ENCODE results near the gene GADD45A.

The GADD45A gene

GRCh38 chr1:67672260-67672803, 12.7 kb upstream of the GADD45A start:
- no peak overlapping the region for H3K4me3 ChIP-seq (ENCODE audit: low read length)
- H3K9ac ChIP-seq (ENCODE audit: low read length) = no peak overlapping the region
- no peaks in the 10 kb centered on the region for H3K36me3 ChIP-seq (ENCODE audit: control insufficient read depth, low read depth, low read length)
- H3K27ac ChIP-seq (ENCODE audit: low read length) = no peak overlapping the region
- H3K4me1 ChIP-seq (ENCODE audit: control insufficient read depth, low read depth, low read length) = no peaks in the 10 kb centered on the region
- H3K27me3 ChIP-seq (ENCODE audit: control insufficient read depth, insufficient read depth, low read length) = no peaks in the 10 kb centered on the region
- no peaks in the 10 kb centered on the region for H3K9me3 ChIP-seq (ENCODE audit: control insufficient read depth, low read depth, low read length)

DNA sequence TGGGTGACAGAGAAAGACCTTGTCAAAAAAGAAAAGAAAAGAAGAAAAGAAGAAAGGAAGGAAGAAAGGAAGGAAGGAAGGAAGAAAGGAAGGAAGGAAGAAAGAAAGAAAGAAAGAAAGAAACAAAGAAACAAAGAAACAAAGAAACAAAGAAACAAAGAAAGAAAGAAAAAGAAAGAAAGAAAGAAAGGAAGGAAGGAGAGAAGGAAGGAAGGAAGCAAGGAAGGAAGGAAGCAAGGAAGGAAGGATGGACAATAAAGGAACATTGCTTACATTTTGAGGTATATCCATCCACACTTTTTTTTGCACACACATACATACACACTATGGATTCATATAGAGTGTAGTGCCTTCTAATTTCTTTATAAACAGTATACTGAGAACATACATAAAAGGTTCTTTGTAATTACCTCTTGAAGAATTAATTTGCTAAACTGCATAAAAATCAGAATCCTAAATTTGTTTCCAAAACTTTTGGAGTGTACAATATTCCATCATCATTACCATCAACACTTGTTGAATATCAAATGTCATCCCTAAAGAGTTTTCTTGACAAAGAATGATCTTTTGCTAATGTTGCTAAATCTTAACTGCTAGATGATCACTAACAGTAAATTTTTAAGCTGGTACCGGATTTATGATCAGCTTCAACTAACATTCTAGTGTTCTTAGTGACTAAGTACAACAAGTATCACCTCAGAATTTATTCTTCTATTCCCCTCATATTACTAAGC, 11.4 kb upstream of the GADD45A start:
- Histone ChIP-seq H3K4me1 (ENCODE audit: control insufficient read depth, low read depth, low read length) (no peaks in the 10 kb centered on the region), H3K4me3 (ENCODE audit: low read length) (no peak overlapping the region), H3K9ac (ENCODE audit: low read length) (no peak overlapping the region), H3K27me3 (ENCODE audit: control insufficient read depth, insufficient read depth, low read length) (no peaks in the 10 kb centered on the region), H3K27ac (ENCODE audit: low read length) (no peak overlapping the region), H3K36me3 (ENCODE audit: control insufficient read depth, low read depth, low read length) (no peaks in the 10 kb centered on the region), H3K9me3 (ENCODE audit: control insufficient read depth, low read depth, low read length) (no peaks in the 10 kb centered on the region)

- Histone ChIP-seq H3K27me3 (ENCODE audit: control insufficient read depth, insufficient read depth, low read length) (no peaks in the 10 kb centered on the region), H3K9ac (ENCODE audit: low read length) (no peak overlapping the region), H3K4me1 (ENCODE audit: control insufficient read depth, low read depth, low read length) (no peaks in the 10 kb centered on the region), H3K27ac (ENCODE audit: low read length) (no peak overlapping the region), H3K9me3 (ENCODE audit: control insufficient read depth, low read depth, low read length) (no peaks in the 10 kb centered on the region), H3K36me3 (ENCODE audit: control insufficient read depth, low read depth, low read length) (no peaks in the 10 kb centered on the region), H3K4me3 (ENCODE audit: low read length) (no peak overlapping the region)
These were observed 10.6 kb upstream of the GADD45A start for GRCh38 chr1:67674260-67675011.

DNA sequence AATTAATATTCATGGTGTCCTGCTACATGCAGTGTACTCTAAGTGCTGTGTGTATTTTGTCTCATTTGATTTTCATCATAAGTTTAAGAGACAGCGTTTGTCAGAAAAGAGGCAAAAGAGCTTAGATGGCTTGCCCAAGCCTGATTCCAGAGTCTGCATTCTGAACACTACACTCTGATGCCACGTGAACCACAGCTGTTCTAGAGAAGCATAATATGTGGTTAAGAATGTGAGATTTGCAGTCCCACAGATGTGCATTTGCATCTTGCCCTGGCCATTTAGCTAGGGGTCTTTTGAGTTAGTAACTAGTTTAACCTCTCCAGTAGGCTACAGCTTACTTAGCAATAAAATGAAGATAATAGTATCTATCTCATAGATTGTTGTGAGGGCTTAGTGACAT, 9.2 kb upstream of the GADD45A start:
- Histone ChIP-seq H3K27ac (ENCODE audit: low read length) (no peak overlapping the region), H3K27me3 (ENCODE audit: control insufficient read depth, insufficient read depth, low read length) (no peaks in the 10 kb centered on the region), H3K9ac (ENCODE audit: low read length) (no peak overlapping the region), H3K4me1 (ENCODE audit: control insufficient read depth, low read depth, low read length) (no peaks in the 10 kb centered on the region), H3K36me3 (ENCODE audit: control insufficient read depth, low read depth, low read length) (no peaks in the 10 kb centered on the region), H3K9me3 (ENCODE audit: control insufficient read depth, low read depth, low read length) (no peaks in the 10 kb centered on the region), H3K4me3 (ENCODE audit: low read length) (no peak overlapping the region)

DNA sequence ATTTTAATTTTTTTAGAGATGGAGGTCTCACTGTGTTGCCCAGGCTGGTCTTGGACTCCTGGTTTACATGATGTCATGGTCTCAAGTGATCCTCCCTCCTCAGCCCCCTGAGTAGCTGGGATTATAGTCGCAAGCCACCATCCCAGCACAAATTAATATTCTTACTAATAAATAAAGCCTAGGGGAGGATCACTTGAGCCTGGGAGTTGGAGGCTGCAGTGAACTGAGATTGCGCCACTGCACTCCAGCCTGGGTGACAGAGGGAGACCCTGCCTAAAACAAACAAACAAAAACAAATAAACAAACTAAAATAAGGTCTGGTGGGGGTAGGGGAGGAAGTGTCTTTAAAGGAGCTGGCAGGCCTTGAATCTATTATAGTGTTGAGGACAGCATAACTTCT, 8.7 kb upstream of the GADD45A start:
- H3K27ac ChIP-seq (ENCODE audit: low read length) = no peak overlapping the region
- no peak overlapping the region for H3K9ac ChIP-seq (ENCODE audit: low read length)
- H3K36me3 ChIP-seq (ENCODE audit: control insufficient read depth, low read depth, low read length) = no peaks in the 10 kb centered on the region
- H3K4me1 ChIP-seq (ENCODE audit: control insufficient read depth, low read depth, low read length) = no peaks in the 10 kb centered on the region
- no peak overlapping the region for H3K4me3 ChIP-seq (ENCODE audit: low read length)
- no peaks in the 10 kb centered on the region for H3K9me3 ChIP-seq (ENCODE audit: control insufficient read depth, low read depth, low read length)
- H3K27me3 ChIP-seq (ENCODE audit: control insufficient read depth, insufficient read depth, low read length) = no peaks in the 10 kb centered on the region

DNA sequence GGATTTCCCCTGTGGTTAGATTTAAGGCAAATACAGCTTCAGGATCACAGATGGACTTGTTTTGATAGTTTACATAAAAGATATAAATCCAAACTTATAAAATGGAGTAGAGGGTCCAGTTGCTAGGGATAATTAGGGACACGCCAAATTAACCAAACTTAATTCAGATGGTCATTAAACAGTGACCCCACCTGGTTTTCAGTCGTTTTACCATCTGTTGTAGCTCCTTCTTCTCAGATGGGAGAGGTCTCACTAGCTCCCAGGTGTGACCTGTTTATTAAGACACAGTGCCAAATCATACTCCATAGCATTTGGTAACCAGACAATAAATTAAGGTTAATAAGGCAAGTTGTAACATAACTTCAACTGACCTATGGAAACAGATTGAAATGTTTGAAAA, 8.1 kb upstream of the GADD45A start:
- Histone ChIP-seq H3K9ac (ENCODE audit: low read length) (no peak overlapping the region), H3K4me3 (ENCODE audit: low read length) (no peak overlapping the region), H3K9me3 (ENCODE audit: control insufficient read depth, low read depth, low read length) (no peaks in the 10 kb centered on the region), H3K27ac (ENCODE audit: low read length) (no peak overlapping the region), H3K4me1 (ENCODE audit: control insufficient read depth, low read depth, low read length) (no peaks in the 10 kb centered on the region), H3K27me3 (ENCODE audit: control insufficient read depth, insufficient read depth, low read length) (no peaks in the 10 kb centered on the region), H3K36me3 (ENCODE audit: control insufficient read depth, low read depth, low read length) (no peaks in the 10 kb centered on the region)

DNA sequence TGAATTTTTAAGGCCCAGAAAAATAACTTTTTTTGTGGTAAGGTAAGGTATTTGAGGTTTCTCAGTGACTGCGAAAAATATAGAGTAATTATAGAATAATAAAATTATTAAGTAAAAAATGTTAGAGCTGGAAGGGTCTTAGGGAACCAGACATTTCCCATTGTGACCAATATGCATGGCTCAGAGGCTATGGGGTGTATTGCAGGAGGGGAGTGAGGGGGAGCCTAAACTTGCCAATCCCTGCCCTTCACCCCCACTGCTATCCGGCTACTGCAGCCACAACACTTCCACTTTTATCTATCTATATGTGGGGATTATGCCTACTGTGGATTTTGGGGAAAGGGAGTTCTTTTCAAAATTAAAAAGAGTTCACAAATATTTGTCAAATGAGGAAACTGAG, 7.6 kb upstream of the GADD45A start:
- no peaks in the 10 kb centered on the region for H3K9me3 ChIP-seq (ENCODE audit: control insufficient read depth, low read depth, low read length)
- no peak overlapping the region for H3K4me3 ChIP-seq (ENCODE audit: low read length)
- no peaks in the 10 kb centered on the region for H3K4me1 ChIP-seq (ENCODE audit: control insufficient read depth, low read depth, low read length)
- no peak overlapping the region for H3K9ac ChIP-seq (ENCODE audit: low read length)
- no peaks in the 10 kb centered on the region for H3K27me3 ChIP-seq (ENCODE audit: control insufficient read depth, insufficient read depth, low read length)
- H3K27ac ChIP-seq (ENCODE audit: low read length) = no peak overlapping the region
- no peaks in the 10 kb centered on the region for H3K36me3 ChIP-seq (ENCODE audit: control insufficient read depth, low read depth, low read length)

DNA sequence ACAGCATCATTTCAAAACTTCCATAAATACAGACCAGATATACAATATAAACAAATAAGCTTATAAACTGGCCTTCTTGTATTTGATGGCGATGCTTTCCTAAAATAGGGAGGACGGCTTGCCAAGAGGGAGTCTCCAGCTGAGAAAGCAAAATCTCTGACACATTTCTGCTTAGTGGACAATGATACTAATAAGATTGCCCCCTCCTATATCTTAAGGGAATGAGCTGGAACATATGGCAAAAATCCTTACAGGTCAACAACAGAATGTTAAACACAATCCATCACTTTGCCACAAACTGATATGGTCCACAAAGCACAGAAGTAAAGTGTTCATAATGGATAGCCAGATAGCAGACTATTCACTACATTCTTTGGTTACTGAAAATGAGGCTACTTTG, 7.1 kb upstream of the GADD45A start:
- no peak overlapping the region for H3K9ac ChIP-seq (ENCODE audit: low read length)
- H3K4me1 ChIP-seq (ENCODE audit: control insufficient read depth, low read depth, low read length) = no peaks in the 10 kb centered on the region
- no peak overlapping the region for H3K27ac ChIP-seq (ENCODE audit: low read length)
- H3K9me3 ChIP-seq (ENCODE audit: control insufficient read depth, low read depth, low read length) = no peaks in the 10 kb centered on the region
- no peaks in the 10 kb centered on the region for H3K27me3 ChIP-seq (ENCODE audit: control insufficient read depth, insufficient read depth, low read length)
- no peak overlapping the region for H3K4me3 ChIP-seq (ENCODE audit: low read length)
- no peaks in the 10 kb centered on the region for H3K36me3 ChIP-seq (ENCODE audit: control insufficient read depth, low read depth, low read length)

- Histone ChIP-seq H3K9me3 (ENCODE audit: control insufficient read depth, low read depth, low read length) (no peaks in the 10 kb centered on the region), H3K4me3 (ENCODE audit: low read length) (no peak overlapping the region), H3K27me3 (ENCODE audit: control insufficient read depth, insufficient read depth, low read length) (no peaks in the 10 kb centered on the region), H3K9ac (ENCODE audit: low read length) (no peak overlapping the region), H3K27ac (ENCODE audit: low read length) (no peak overlapping the region), H3K4me1 (ENCODE audit: control insufficient read depth, low read depth, low read length) (peaks cover 7% of the 10 kb centered on the region), H3K36me3 (ENCODE audit: control insufficient read depth, low read depth, low read length) (no peaks in the 10 kb centered on the region)
These were observed 5.3 kb upstream of the GADD45A start for GRCh38 chr1:67679691-67680090.

GRCh38 chr1:67680486-67680885, 4.5 kb upstream of the GADD45A start:
- Histone ChIP-seq H3K9me3 (ENCODE audit: control insufficient read depth, low read depth, low read length) (no peaks in the 10 kb centered on the region), H3K4me1 (ENCODE audit: control insufficient read depth, low read depth, low read length) (peaks cover 7% of the 10 kb centered on the region), H3K27ac (ENCODE audit: low read length) (no peak overlapping the region), H3K36me3 (ENCODE audit: control insufficient read depth, low read depth, low read length) (no peaks in the 10 kb centered on the region), H3K9ac (ENCODE audit: low read length) (no peak overlapping the region), H3K4me3 (ENCODE audit: low read length) (no peak overlapping the region), H3K27me3 (ENCODE audit: control insufficient read depth, insufficient read depth, low read length) (no peaks in the 10 kb centered on the region)

- no peak overlapping the region for H3K4me3 ChIP-seq (ENCODE audit: low read length)
- H3K9me3 ChIP-seq (ENCODE audit: control insufficient read depth, low read depth, low read length) = no peaks in the 10 kb centered on the region
- peaks cover 13% of the 10 kb centered on the region for H3K4me1 ChIP-seq (ENCODE audit: control insufficient read depth, low read depth, low read length)
- no peak overlapping the region for H3K27ac ChIP-seq (ENCODE audit: low read length)
- peaks cover 3% of the 10 kb centered on the region for H3K36me3 ChIP-seq (ENCODE audit: control insufficient read depth, low read depth, low read length)
- no peaks in the 10 kb centered on the region for H3K27me3 ChIP-seq (ENCODE audit: control insufficient read depth, insufficient read depth, low read length)
- H3K9ac ChIP-seq (ENCODE audit: low read length) = no peak overlapping the region
These were observed 2.3 kb upstream of the GADD45A start for GRCh38 chr1:67682659-67683197.
